Stimulated activated CD8-positive, alpha-beta memory T cell treated with anti-CD3 and anti-CD28 coated beads, Interleukin-12 subunit alpha, Interleukin-12 subunit beta, amount 100 ng/mL, for 4 hours (primary cell): ENCODE results near the gene MYO1D.

Source experiments
- DNase-seq: peaks from one replicate; pipeline ENCODE4 v3.0.0-alpha.2; 2020; ENCODE audit warnings: low read depth

MYO1D gene

DNA sequence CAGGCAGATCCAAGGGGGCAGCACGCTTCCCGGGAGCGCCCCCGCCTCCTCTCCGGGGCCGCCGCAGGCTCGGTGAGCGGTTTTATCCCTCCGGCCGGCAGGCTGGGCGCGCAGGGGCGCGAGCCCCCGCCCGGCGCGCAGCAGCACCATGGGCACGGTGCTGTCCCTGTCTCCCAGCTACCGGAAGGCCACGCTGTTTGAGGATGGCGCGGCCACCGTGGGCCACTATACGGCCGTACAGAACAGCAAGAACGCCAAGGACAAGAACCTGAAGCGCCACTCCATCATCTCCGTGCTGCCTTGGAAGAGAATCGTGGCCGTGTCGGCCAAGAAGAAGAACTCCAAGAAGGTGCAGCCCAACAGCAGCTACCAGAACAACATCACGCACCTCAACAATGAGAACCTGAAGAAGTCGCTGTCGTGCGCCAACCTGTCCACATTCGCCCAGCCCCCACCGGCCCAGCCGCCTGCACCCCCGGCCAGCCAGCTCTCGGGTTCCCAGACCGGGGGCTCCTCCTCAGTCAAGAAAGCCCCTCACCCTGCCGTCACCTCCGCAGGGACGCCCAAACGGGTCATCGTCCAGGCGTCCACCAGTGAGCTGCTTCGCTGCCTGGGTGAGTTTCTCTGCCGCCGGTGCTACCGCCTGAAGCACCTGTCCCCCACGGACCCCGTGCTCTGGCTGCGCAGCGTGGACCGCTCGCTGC lies 389.3 kb downstream of the MYO1D start:
- no peak for DNase-seq

DNA sequence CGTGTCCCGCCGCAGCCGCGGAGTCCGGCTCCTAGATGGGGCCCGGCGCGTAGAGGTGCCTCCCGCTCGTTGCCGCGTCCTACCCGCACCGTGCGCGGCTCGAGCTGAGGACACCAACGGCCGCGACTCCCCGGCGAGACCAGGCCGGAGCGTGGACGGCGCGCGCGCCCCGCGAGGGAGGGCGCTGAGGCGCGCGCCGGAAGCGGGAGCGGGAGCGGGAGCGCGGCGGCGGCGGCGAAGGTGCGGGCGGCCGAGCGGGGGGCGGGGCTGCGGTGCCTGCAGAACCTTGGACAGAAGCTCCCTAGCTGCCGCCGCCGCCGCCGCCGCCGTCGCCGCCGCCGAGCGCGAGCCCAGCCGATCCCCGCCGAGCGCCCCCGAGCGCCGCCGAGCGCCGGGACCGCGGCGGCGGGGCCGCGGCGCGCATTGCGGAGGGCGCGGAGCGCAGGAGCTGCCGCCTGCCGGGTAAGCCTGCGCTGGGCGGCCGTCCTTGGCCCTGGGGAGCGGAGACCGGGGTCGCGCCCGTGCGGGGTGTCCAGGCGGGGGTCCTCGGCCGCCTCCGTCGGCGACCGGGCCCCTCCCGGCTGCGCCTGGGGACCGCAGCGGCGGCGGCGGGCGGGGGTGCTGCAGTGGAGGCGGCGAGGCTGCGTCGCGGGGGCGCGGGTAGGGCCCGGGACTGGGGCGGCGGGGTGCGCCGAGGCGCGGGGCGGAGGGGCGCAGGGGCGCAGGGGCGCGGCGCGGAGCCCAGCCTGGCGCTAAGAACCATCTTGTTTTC lies 390.0 kb downstream of the MYO1D start, which contains the start of gene CDK5R1:
Gene CDK5R1, plus strand, starts transcription at position 293 of the 772 bp plus-strand sequence. CDS start 628 bp downstream, outside the sequence.
- peak; percentile 50 for DNase-seq

DNA sequence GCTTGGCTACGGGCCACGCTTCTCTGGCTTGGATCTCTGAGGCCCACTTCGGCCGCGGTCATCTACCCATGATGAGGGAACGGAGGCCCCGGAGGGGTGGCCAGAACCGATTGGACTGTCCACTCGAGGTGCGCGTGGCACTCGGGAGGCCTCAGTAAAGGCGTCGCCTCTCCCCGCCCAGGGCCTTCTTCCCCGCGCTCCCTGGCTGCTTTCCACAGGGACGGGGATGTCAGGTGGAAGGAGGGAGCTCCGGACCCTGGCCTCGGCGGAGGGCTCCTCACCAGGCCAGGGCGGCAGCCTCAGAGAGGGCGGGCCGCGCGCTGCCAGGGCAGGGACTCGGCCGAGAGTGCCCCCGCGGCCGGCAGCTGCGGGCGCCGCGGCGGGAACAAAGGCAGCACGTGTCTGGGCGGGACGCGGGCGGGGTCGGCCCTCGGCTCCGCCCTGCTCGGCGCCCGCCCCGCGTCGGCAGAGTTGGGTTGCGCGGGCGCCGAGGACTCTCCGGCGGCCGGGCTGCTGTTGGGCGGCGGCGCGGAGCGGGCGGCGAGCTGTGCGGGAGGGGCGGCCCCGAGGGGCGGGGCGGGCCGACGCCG lies 390.7 kb downstream of the MYO1D start:
- DNase-seq: peak; percentile 60

DNA sequence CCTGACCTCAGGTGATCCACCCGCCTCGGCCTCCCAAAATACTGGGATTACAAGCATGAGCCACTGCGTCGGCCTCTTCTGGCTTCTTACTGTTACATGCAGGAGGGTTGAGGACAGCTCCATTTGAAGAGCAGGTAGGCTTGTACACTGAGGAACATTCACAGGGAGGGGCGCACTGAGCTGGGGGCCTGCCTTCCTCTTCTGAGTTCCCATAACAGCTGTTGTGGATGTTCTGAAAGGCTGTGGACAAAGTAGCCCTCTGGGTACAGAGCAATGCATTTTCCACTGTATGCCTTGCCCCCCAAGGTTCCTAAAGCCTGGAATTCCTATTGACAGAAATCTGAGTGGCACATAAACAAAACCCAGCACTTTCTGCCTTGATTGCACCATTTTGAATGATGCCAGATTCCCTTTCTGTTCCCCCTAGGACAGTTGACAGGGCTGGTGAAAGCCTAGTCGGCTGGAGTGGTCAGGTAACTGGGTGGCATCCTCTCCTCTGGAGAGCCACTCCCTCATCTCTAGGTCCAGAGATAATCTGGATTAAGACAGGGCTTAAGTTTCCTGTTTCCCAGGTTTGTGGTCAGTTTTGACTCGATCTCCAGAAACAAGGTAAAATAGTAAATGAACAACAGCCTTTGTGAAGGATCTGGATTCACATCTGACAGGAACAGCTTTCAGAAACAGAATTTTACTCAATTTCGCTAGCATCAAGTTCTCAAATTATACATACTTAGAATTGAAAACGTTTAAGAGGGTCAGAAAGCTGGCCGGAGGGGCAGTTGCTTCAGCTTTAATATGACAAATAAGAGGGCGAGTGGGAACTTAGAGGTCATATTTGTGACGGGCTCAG lies 391.4 kb downstream of the MYO1D start:
- DNase-seq: no peak

DNA sequence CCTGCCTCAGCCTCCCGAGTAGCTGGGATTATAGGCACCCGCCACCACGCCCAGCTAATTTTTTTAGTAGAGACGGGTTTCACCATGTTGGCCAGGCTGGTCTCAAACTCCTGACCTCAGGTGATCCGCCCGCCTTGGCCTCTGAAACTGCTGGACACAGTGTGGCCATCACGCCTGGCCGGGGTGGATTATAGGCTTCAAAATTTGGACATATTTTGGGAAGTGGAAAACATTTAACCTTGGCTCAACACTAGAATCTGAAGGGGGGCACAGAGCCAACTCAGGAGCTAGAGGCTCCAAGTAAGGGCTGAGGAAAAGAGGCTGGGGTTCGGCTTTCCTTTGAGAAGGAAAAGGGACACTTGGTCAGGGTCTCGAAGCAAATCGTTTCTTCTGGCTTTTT lies 392.3 kb downstream of the MYO1D start:
- no peak for DNase-seq

DNA sequence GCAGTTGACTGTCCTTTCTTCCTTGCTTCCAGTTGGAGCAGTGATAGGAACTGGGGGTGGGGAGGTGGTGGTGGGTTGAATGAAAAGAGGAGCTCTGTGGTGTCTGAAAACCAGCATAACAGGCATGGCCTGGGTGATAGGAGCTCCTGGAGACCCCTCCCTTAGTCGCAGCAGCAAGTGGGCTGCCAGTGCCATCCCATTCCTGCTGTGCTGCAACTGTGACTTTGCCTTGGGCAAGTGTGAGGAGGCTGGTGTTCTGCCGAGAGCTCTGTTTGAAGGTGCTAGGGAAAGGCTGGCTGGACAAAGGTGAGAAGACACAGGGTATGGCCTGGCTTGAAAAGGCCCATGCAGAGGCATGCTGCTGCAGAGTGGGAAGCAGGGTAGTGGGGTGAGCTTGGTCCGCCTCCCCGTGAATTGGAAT lies 392.9 kb downstream of the MYO1D start:
- DNase-seq: no peak

DNA sequence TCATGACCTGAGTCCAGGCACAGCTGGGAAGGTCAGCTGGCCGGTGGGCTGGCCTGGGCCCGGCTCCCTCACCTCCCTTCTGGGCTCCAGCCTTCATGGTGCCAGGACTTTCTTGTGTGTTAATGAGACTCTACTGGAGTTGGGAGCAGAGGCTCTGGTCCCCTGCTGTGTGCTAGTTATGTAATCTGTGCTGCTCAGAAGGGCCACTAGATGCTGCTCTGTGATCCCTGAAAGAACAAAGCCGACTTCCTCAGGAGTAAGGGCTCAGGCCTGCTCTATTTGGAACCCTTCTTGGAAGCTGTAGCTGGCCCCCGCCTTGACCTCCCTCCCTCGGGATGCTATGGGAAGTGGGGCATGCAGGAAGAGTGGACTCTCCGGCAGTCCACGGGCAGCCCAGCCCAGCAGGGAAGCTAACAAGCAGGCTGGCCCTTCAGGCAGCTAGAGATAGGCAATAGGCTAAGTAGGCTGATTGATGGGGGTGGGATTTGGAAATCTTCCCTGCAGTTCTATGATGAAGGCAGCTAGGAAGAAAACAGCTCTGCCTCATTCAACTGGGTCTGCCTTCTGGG lies 393.4 kb downstream of the MYO1D start:
- no peak for DNase-seq

DNA sequence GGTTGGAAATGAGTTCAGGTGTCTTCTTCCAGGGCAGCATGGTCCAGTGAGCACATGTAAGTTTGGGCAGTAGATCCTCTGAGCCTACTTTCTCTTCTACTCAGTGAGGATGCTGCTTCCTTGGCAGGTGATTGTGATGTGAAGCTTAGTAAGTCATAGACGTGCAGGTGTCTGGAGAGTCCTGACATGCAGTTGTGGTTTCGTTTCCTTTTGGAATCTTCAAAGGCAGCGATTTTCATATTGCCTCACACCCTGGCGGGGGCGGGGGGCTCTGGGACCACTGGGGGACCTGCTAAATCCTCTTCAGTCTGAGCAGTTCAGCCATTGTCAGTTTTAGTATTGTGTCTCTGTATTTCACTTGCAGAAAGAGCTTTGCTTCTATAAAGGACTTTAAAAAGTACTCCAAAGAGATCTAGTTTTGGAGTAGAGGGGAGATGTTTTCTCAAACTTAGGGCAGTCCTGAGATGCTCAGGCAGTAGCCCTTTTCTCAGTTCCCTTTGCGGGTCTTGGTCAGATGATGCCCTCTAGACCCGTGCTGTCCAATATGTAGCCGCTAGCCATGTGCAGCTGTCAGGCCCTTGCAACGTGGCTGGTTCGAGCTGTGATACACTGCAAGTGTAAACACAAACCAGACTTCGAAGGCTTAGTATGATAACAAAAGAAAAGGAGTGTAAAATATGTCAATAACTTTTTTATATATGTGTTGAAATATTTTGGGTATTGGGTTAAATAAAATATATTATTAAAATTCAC lies 394.2 kb downstream of the MYO1D start:
- DNase-seq: no peak

DNA sequence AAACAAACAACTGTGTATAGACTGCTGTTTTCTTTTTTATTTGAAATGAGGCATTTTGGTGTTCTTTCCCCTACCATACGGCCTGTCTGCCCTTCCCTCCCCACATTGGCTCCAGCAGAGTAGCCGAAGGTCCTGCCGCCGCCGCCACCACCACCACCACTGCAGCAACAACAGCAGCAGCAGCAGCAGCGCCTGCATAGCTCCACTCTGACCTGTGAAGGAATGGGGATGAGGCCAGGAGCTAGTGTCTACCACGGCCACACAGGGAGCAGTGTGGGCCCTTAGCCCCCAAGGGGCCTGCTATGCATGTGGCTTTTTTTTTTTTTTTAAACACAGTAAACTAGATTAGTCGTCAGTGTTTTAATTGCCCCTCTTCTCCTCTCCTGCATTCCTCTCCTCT lies 395.7 kb downstream of the MYO1D start:
- no peak for DNase-seq

DNA sequence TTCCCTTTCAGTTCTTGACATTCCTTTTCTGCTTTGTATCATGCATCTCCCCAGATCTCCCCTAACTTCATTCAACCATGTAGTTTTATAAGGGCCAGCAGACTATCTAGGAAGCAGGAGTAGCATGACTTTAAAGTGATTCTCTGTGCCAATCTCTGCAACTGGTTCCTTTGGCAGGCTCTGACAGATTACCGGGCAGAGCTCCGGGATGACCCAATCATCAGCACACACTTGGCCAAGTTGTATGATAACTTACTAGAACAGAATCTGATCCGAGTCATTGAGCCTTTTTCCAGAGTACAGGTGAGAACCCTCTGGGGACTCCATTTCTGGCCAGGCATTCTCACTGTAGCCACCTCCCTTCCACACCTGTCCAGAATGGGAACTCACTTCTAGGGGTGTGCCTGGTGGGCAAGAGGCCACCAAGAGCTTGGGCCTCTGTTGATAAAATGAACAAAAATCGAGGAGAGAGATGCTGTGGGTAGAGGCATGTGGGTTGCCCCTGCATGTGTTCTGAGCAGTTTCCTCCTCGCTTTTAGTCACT lies 397.8 kb downstream of the MYO1D start:
- DNase-seq: no peak

DNA sequence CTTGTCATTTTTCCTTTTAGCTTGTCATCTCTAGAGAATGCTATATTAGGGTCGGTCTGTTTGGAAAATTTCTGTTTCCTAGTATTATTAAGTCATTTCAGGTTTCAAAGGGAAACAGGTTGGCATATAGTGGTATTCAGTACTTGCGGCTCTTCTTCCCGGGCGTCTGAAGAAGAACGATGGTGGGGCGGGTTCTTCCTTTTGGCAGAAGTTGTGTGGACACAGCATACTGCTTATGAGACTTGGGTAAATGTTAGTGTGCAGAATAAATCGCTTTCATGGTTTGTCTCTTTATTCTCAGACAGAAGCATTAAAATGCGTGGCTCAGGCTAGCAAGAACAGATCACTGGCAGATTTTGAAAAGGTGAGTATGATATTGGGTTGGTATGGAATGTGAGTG lies 399.7 kb downstream of the MYO1D start:
- DNase-seq: no peak

DNA sequence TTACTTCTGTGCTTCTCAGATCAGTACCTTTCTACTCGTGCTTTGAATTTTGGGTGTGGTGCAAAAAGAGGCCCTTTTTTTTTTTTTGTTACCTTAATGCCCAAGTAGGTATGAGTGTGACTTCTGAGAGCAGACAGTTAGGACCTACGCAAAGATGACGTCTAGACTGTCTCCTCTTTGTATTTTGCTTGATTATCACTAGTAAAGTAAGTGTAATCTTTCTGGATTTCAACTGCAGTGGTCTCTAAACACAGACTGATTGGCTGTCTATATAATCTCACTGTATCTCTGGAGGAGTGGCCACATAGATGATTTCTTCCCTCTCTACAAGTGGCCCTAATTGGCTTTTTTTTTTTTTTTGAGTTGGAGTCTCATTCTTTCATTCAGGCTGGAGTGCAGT lies 401.7 kb downstream of the MYO1D start:
- DNase-seq: no peak

DNA sequence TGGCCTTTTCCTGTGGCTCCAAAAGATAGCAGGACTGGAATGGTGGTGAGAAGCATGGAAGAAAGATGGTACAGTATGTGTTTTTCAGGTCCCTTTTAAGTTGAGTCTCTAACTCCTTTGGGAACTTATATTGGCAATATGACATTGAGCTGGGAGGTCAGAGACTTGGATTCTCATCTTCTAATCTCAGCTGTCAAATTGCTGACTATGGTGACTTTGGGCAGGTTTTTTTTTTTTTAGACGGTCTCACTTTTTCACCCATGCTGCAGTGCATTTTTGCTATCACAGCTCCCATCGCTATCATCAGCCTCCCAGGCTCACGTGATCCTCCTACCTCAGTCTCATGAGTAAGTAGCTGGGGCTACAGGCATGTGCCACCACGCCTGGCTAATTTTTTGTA lies 405.3 kb downstream of the MYO1D start:
- no peak for DNase-seq

DNA sequence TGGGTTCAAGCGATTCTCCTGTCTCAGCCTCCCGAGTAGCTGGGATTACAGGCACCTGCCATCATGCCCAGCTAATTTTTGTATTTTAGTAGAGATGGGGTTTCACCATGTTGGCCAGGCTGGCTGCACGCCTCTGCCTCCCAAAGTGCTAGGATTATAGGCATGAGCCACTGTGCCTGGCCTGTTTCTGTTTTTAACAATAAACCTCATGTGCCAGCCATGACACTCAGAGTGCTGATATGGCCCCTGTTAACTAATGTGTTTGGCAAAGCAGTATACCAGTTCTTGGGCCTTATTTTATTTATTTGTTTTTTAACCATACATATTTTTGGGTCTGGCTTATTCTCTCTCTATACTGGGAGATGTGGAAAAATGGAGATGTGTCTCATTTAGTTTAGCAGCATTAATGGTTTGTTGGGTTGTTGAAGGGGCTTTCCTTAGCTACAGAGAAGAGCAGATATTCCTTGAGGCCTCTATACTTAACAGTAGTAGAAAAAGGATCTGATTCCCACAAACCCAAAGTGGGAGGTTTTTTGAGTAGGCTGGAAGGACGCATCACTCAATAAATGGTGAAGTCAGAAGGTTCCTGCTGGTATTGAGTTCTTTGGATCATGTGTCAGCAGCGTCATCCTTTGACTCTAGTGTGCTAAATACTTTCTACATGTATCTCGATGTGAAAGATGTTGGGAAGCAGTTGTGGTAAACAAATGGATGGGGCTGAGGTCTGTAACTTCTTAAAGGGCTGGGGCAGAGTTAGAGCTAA lies 406.3 kb downstream of the MYO1D start:
- no peak for DNase-seq

DNA sequence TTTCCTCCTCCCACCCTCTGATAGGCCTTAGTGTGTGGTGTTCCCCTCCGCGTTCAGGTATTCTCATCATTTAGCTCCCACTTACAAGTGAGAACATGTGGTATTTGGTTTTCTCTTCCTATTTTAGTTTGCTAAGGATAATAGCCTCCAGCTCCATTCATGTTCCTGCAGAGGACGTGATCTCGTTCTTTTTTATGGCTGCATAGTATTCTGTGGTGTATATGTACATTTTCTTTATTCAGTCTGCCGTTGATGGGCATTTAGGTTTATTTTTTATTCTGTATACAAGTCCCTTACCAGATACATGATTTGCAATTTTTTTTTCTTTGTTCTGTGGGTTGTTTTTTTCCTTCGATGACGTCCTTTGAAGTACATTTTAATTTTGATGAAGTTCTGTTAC lies 409.0 kb downstream of the MYO1D start:
- no peak for DNase-seq

DNA sequence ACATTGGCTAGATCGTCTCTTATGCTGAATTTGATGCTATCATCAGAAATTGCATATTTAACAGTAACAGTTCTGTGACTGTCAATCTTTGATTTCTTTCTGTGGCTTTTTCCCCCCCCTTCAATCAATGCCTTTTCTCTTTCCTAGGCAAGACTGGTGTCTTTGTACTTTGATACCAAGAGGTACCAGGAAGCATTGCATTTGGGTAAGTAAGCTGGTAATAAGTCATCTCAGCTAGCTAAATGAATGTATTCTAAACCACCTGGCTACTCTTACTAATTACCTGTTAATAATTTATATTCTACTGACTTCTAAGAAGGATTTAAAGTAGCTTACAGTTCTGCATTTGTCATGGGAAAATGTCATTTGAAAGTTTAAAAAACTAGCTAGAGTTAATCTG lies 412.6 kb downstream of the MYO1D start:
- no peak for DNase-seq

DNA sequence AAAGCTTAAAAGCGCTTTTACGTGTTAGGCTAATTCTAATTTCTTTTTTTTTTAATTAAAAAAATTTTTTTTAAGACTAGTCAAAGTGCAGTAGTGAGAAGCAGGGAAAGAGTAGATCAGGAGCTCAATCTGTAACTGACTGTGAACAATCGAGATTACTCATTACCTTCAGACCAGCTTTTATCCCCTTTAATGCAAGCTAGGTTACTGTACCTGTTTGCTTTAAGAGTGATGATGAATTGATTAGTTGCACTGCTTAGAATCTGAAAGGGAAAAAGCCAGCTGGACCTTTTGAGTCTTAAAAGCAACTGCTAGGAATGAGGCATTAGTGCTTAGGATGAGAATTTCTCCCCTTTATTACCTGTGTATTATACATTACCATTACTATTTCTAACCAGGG lies 413.6 kb downstream of the MYO1D start:
- no peak for DNase-seq

DNA sequence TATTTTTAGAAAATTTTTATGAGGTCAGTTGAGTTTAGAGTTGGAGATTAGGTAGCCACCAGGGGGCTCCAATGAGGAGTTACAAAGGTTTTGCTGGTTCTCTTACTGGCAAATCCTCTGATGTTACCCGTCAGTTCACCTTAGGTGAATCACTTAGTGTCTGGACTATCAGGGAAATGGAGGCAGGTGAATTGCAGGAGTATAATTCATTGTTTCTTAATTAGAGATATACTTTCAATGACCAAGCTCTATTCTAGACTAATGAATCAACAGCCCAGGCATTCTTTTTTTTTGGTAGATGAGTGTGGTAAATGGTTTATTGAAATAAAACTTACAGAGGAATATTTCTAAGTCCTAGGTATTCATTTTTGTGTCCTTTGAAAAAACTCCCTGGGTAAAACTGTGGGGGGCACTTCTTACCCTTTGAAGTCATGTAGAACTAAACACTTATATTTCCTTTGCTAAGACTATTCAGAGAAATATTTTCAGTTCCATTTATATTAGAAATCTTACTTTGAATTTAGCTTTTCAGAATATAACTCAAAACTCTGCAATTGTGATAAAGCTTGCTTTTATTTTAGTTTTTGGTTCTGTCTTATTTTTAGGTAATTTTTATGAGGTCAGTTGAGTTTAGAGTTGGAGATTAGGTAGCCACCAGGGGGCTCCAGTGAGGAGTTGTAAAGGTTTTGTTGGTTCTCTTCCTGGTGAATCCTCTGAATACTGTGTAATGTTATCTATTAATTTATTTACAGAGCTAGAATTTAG lies 414.9 kb downstream of the MYO1D start:
- DNase-seq: no peak

DNA sequence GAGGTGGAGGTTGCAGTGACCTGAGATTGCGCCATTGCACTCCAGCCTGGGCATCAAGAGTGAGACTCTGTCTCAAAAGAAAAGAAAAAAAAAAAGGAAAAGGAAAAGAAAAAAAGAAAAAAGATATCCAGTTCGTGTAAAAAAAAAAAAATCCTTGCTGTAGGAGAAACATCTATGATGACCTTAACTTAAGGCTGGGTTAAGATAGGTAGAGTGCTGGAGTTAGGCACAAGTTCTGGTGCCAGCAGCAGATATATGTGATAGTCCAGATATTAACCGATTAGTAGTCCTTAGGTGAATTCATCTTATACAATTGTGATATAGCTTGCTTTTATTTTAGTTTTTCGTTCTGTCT lies 415.4 kb downstream of the MYO1D start:
- no peak for DNase-seq
